Thyroid gland (tissue), 4 donors: ENCODE measurements around the gene MICALL1. TPM values are rescaled to one million over a fixed set of nuclear protein-coding genes. Genes with fewer than 3 reads are reported as not detected.
A peak's percentile ranks its signal among the peaks of the same experiment; 100 is the strongest.

Experiments used
- DNase-seq, 2 donors: peaks; one replicate each; pipeline ENCODE4 v3.0.0-alpha.2; 2019
- H3K27ac ChIP-seq, 3 donors: fragments of 200-600 bp; sonication (generic); 1 replicate in 2 of 3; 2 replicates in 1 of 3; pipeline ENCODE4 v1.5.1; 2016 to 2019; ENCODE audit warnings: mild to moderate bottlenecking in 1 of 3, moderate library complexity in 1 of 3
- H3K27me3 ChIP-seq: fragments of 200-600 bp; sonication (generic); one replicate; pipeline ENCODE4 v1.5.1; 2019
- H3K36me3 ChIP-seq, 2 donors: fragments of 200-600 bp; sonication (generic); one replicate each; pipeline ENCODE4 v1.5.1; 2016 to 2019
- H3K4me1 ChIP-seq, 2 donors: fragments of 200-600 bp; sonication (generic); one replicate each; pipeline ENCODE4 v1.5.1; 2017 to 2019
- H3K4me3 ChIP-seq, 3 donors: fragments of 200-600 bp; sonication (generic); replicated peaks in 1 of 3; 1 replicate in 2 of 3; 2 replicates in 1 of 3; pipeline ENCODE4 v1.5.1; 2016; ENCODE audit warnings: mild to moderate bottlenecking in 1 of 3
- H3K9me3 ChIP-seq: fragments of 200-600 bp; sonication (generic); one replicate; pipeline ENCODE4 v1.5.1; 2017
- CTCF ChIP-seq, 6 experiments: fragments of 200-600 bp in 3 of 6; fragments of 450-650 bp in 3 of 6; sonication (generic) in 3 of 6; IDR thresholded peaks; one replicate each; pipeline ENCODE4 v1.5.1; 2016 to 2019; ENCODE audit warnings: antibody characterized with exemption in 6 of 6, mild to moderate bottlenecking in 2 of 6, inconsistent platforms in 1 of 6, moderate library complexity in 1 of 6
- POLR2A ChIP-seq, 2 donors: fragments of 450-650 bp; IDR thresholded peaks; one replicate each; pipeline ENCODE4 v1.6.1; 2017; ENCODE audit warnings: antibody characterized with exemption in 2 of 2, mild to moderate bottlenecking in 2 of 2, moderate library complexity in 1 of 2
- WGBS, 2 donors: methylation state at CpG; one replicate each; pipeline ENCODE4 v1.1.5; 2017; 5-methylcytosine and 5-hydroxymethylcytosine counted together
- intact Hi-C: fragments of 100-400 bp; cut with DNase I; formaldehyde crosslinking; loops from one replicate; pipeline ENCODE4 v1.15.1; 2023
- total RNA-seq, 4 donors: library from RNA; depleted of rRNA; stranded (reverse); fragments of >200 nt; gene quantifications; one replicate each; pipeline ENCODE4 v1.2.3, GENCODE V29; 2016

The MICALL1 gene
- total RNA-seq, 4 donors from 2014 or later: 22.2 to 48.3 (median 30.8) TPM

- intact Hi-C loops: no loop called here
- Histone ChIP-seq H3K9me3 (no peaks in the 10 kb centered on the region), H3K4me1 (peaks cover 46 to 67% of the 10 kb centered on the region in 2 donors), H3K27ac (peak overlapping the region; percentile 75 to 83 (median 81)), H3K27me3 (no peaks in the 10 kb centered on the region), H3K4me3 (no peak overlapping the region), H3K36me3 (peaks cover 4 to 6% of the 10 kb centered on the region in 2 donors)
- DNase-seq: peak; percentile 38 to 49
- TF ChIP-seq POLR2A (IDR thresholded peaks at IDR 0.05): peak in 1 of 2 donors; percentile 10
- no peak for TF ChIP-seq CTCF (IDR thresholded peaks at IDR 0.05)
- 40 to 46% methylated on average over 8 of the region's 8 CpGs for WGBS, 2 donors
Observed at GRCh38 chr22:37894939-37895670, 11.0 kb upstream of the MICALL1 start.

GRCh38 chr22:37896181-37896592 is 9.9 kb upstream of the MICALL1 start:
- DNase-seq: peak; percentile 16 to 28
- H3K4me3 ChIP-seq: no peak overlapping the region
- H3K27me3 ChIP-seq: no peaks in the 10 kb centered on the region
- peaks cover 46 to 67% of the 10 kb centered on the region in 2 donors for H3K4me1 ChIP-seq
- H3K36me3 ChIP-seq: no peaks in the 10 kb centered on the region
- WGBS, 2 donors: 58 to 62% methylated on average over 5 of the region's 5 CpGs
- no peaks in the 10 kb centered on the region for H3K9me3 ChIP-seq
- TF ChIP-seq CTCF (IDR thresholded peaks at IDR 0.05): no peak
- TF ChIP-seq POLR2A (IDR thresholded peaks at IDR 0.05): no peak
- intact Hi-C loops: no loop called here
- H3K27ac ChIP-seq: peak overlapping the region; percentile 75 to 83 (median 81)

GRCh38 chr22:37896939-37897338 is 9.2 kb upstream of the MICALL1 start:
- peaks cover 46 to 66% of the 10 kb centered on the region in 2 donors for H3K4me1 ChIP-seq
- H3K4me3 ChIP-seq: no peak overlapping the region
- TF ChIP-seq POLR2A (IDR thresholded peaks at IDR 0.05) (no peak), CTCF (IDR thresholded peaks at IDR 0.05) (no peak)
- intact Hi-C loops: no loop called here
- no peaks in the 10 kb centered on the region for H3K36me3 ChIP-seq
- H3K27me3 ChIP-seq: no peaks in the 10 kb centered on the region
- WGBS, 2 donors: 81 to 85% methylated on average over 3 of the region's 3 CpGs
- H3K9me3 ChIP-seq: no peaks in the 10 kb centered on the region
- DNase-seq: no peak
- peak overlapping the region; percentile 75 to 83 (median 81) for H3K27ac ChIP-seq

- peak overlapping the region; percentile 84 to 91 (median 87) for H3K27ac ChIP-seq
- H3K27me3 ChIP-seq: no peaks in the 10 kb centered on the region
- DNase-seq: no peak
- no peak overlapping the region for H3K4me3 ChIP-seq
- peaks cover 39 to 58% of the 10 kb centered on the region in 2 donors for H3K4me1 ChIP-seq
- H3K36me3 ChIP-seq: no peaks in the 10 kb centered on the region
- 73 to 81% methylated on average over 2 of the region's 2 CpGs for WGBS, 2 donors
- H3K9me3 ChIP-seq: no peaks in the 10 kb centered on the region
- TF ChIP-seq CTCF (IDR thresholded peaks at IDR 0.05) (no peak), POLR2A (IDR thresholded peaks at IDR 0.05) (no peak)
- intact Hi-C loops: no loop called here
Observed at GRCh38 chr22:37897807-37898206, 8.3 kb upstream of the MICALL1 start.

- WGBS, 2 donors: 17 to 47% methylated on average over 1 to 8 of the region's 9 CpGs
- no peak for TF ChIP-seq CTCF (IDR thresholded peaks at IDR 0.05)
- peak in 1 of 2 donors; percentile 47 for TF ChIP-seq POLR2A (IDR thresholded peaks at IDR 0.05)
- H3K27me3 ChIP-seq: no peaks in the 10 kb centered on the region
- intact Hi-C loops: no loop called here
- H3K36me3 ChIP-seq: no peaks in the 10 kb centered on the region
- H3K4me1 ChIP-seq: peaks cover 31 to 50% of the 10 kb centered on the region in 2 donors
- H3K4me3 ChIP-seq: no peak overlapping the region
- H3K27ac ChIP-seq: peak overlapping the region; percentile 84 to 91 (median 87)
- H3K9me3 ChIP-seq: no peaks in the 10 kb centered on the region
- DNase-seq: peak; percentile 90 to 92
Observed at GRCh38 chr22:37898441-37899181, 7.5 kb upstream of the MICALL1 start.
